AG10803 (cell line): ENCODE results near the gene PPP2R3C.

ENCODE experiments used
- DNase-seq: peaks from one replicate; pipeline ENCODE4 v3.0.0; 2010; ENCODE audit warnings: low read depth
- H3K4me3 ChIP-seq: 2 replicates; pipeline ENCODE4 v1.5.1; 2011; ENCODE audit warnings: mild to moderate bottlenecking, low read length, control low read depth
- CTCF ChIP-seq: conservative IDR thresholded peaks from 2 replicates; pipeline ENCODE4 v1.5.1; 2011; ENCODE audit warnings: mild to moderate bottlenecking, low read length, control low read depth, inconsistent platforms

The PPP2R3C gene

GRCh38 chr14:35052637-35053036 lies 69.2 kb downstream of the PPP2R3C start:
- no peak for TF ChIP-seq CTCF
- no peak for DNase-seq
- no peak overlapping the region for H3K4me3 ChIP-seq

GRCh38 chr14:35051796-35052195 lies 70.0 kb downstream of the PPP2R3C start:
- H3K4me3 ChIP-seq = no peak overlapping the region
- no peak for DNase-seq
- TF ChIP-seq CTCF = no peak

- no peak for TF ChIP-seq CTCF
- DNase-seq = peak; percentile 54
- H3K4me3 ChIP-seq = no peak overlapping the region
Measured at GRCh38 chr14:35050652-35051051, 71.1 kb downstream of the PPP2R3C start.

- no peak overlapping the region for H3K4me3 ChIP-seq
- no peak for DNase-seq
- no peak for TF ChIP-seq CTCF
Measured at GRCh38 chr14:35047976-35048513, 73.7 kb downstream of the PPP2R3C start.

GRCh38 chr14:35046751-35047536 lies 74.8 kb downstream of the PPP2R3C start:
- TF ChIP-seq CTCF = no peak
- DNase-seq = no peak
- H3K4me3 ChIP-seq = peak overlapping the region; percentile 88

- H3K4me3 ChIP-seq = peak within 1 kb of the TSS; percentile 88
- TF ChIP-seq CTCF = no peak
- DNase-seq = peak; percentile 96
Measured at GRCh38 chr14:35046048-35046750, 75.6 kb downstream of the PPP2R3C start, which contains the start of gene FAM177A1. FAM177A1 (plus strand) TSS chr14:35046272; CDS start chr14:35046464, 192 bp downstream.

- no peak for DNase-seq
- H3K4me3 ChIP-seq = peak overlapping the region; percentile 74
- no peak for TF ChIP-seq CTCF
Measured at GRCh38 chr14:35045798-35046047, 76.1 kb downstream of the PPP2R3C start.
